NT2/D1 (cell line): ENCODE results near the gene HSPBP1.

Experiments
- DNase-seq: peaks from one replicate; pipeline ENCODE4 v3.0.0-alpha.2; 2011; ENCODE audit warnings: low read depth, low spot score
- H3K27me3 ChIP-seq: 2 replicates; pipeline ENCODE4 v1.6.0; 2011; ENCODE audit warnings: mild to moderate bottlenecking; ENCODE audit not compliant: insufficient read length, insufficient read depth
- H3K36me3 ChIP-seq: 2 replicates; pipeline ENCODE4 v1.6.1; 2011; ENCODE audit warnings: mild to moderate bottlenecking, low read length, mixed read lengths; ENCODE audit not compliant: insufficient read depth, insufficient read length
- H3K4me1 ChIP-seq: 2 replicates; pipeline ENCODE4 v1.5.1; 2011; ENCODE audit not compliant: insufficient read depth, insufficient read length
- H3K4me3 ChIP-seq: 2 replicates; pipeline ENCODE4 v1.5.1; 2011; ENCODE audit warnings: low read depth; ENCODE audit not compliant: insufficient read length
- H3K9ac ChIP-seq: 2 replicates; pipeline ENCODE4 v1.6.0; 2011; ENCODE audit warnings: low read depth; ENCODE audit not compliant: insufficient read length
- H3K9me3 ChIP-seq: 2 replicates; pipeline ENCODE4 v1.5.1; 2011; ENCODE audit warnings: mild to moderate bottlenecking, low read length; ENCODE audit not compliant: insufficient read depth
- SUZ12 ChIP-seq: IDR thresholded peaks from 2 replicates; pipeline ENCODE4 v1.6.1; 2011; ENCODE audit not compliant: insufficient read length, insufficient read depth; ENCODE audit errors: extremely low read depth
- YY1 ChIP-seq: IDR thresholded peaks from 2 replicates; pipeline ENCODE4 v1.6.1; 2011; ENCODE audit not compliant: insufficient read length, insufficient read depth
- ZNF274 ChIP-seq: IDR thresholded peaks from 2 replicates; pipeline ENCODE4 v1.6.1; 2011; ENCODE audit warnings: mild to moderate bottlenecking, low read depth, low read length

HSPBP1 gene

DNA sequence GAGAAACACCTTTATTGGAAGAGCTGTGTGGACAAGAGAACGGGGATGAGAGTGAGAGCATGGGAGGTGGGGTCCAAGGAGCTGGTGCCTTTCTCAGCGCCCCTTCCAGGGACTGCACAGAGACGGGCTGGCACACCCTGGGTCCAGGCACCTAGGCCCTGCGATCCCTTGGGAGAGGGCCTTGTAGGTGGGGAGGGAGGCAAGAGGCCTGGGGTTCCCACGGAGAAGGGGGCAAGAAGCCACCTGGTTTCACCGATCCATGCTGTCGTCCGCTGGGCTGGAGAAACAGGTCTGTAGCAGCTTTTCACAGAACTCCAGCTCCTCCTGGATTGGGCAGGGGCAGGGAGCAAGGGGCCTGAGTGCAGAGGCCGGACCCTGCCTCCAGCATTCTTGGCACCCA is 17.6 kb downstream of the HSPBP1 start:
- TF ChIP-seq SUZ12 (no peak), YY1 (no peak), ZNF274 (no peak)
- peaks cover 6% of the 10 kb centered on the region for H3K36me3 ChIP-seq
- no peaks in the 10 kb centered on the region for H3K4me1 ChIP-seq
- H3K27me3 ChIP-seq: no peaks in the 10 kb centered on the region
- no peak for DNase-seq
- H3K4me3 ChIP-seq: no peak overlapping the region
- no peaks in the 10 kb centered on the region; the same call in 1 of the 2 replicates for H3K9me3 ChIP-seq
- no peak overlapping the region for H3K9ac ChIP-seq

- no peak for DNase-seq
- no peak for TF ChIP-seq ZNF274
- no peak for TF ChIP-seq SUZ12
- TF ChIP-seq YY1: no peak
- Histone ChIP-seq H3K9ac (no peak overlapping the region), H3K4me3 (no peak overlapping the region), H3K27me3 (no peaks in the 10 kb centered on the region), H3K9me3 (no peaks in the 10 kb centered on the region; the same call in 1 of the 2 replicates), H3K36me3 (peaks cover 11% of the 10 kb centered on the region), H3K4me1 (peaks cover 2% of the 10 kb centered on the region)
These were observed 18.2 kb downstream of the HSPBP1 start for GRCh38 chr19:55261671-55262126.

DNA sequence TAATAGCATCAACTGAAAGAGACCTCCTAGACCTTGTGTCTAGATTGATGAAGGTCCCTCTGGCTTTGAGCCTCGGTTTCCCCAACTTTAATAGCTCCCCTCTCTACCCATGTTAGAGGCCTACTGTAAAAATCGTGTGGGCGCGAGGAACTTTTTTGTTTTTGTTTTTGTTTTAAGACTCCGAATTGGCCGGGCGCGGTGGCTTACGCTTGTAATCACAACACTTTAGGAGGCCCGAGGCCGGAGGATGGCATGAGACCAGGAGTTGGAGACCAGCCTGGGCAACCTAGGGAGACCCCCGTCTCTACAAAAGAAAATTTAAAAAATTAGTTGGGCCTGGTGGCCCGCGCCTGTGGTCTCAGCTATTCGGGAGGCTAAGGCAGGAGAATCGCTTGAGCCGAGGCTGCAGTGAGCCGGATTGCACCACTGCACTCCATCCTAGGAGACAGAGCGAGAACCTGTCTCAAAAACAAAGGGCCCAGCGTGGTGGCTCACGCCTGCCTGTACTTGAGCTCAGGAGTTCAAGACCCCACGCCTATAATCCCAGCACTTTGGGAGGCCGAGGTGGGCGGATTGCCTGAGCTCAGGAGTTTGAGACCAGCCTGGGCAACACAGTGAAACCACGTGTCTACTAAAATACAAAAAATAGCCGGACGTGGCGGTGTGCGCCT is 20.2 kb downstream of the HSPBP1 start:
- no peak for DNase-seq
- Histone ChIP-seq H3K36me3 (peaks cover 31% of the 10 kb centered on the region), H3K4me1 (peaks cover 2% of the 10 kb centered on the region), H3K9ac (peak overlapping the region; percentile 82), H3K9me3 (no peaks in the 10 kb centered on the region), H3K27me3 (no peaks in the 10 kb centered on the region), H3K4me3 (peak overlapping the region; percentile 67)
- TF ChIP-seq SUZ12: no peak
- TF ChIP-seq YY1: no peak
- no peak for TF ChIP-seq ZNF274

GRCh38 chr19:55258828-55259539 is 20.9 kb downstream of the HSPBP1 start, which contains the start of gene PPP6R1:
PPP6R1 (minus strand) TSS chr19:55259017; CDS start chr19:55247103, 11,914 bp downstream.
- peak within 1 kb of the TSS; percentile 91 for H3K4me3 ChIP-seq
- no peaks in the 10 kb centered on the region for H3K9me3 ChIP-seq
- no peak for TF ChIP-seq ZNF274
- no peak for TF ChIP-seq YY1
- no peak for TF ChIP-seq SUZ12
- H3K36me3 ChIP-seq: peaks cover 34% of the 10 kb centered on the region
- H3K9ac ChIP-seq: peak within 1 kb of the TSS; percentile 97
- DNase-seq: peak; percentile 87
- H3K4me1 ChIP-seq: peaks cover 2% of the 10 kb centered on the region
- no peaks in the 10 kb centered on the region for H3K27me3 ChIP-seq

DNA sequence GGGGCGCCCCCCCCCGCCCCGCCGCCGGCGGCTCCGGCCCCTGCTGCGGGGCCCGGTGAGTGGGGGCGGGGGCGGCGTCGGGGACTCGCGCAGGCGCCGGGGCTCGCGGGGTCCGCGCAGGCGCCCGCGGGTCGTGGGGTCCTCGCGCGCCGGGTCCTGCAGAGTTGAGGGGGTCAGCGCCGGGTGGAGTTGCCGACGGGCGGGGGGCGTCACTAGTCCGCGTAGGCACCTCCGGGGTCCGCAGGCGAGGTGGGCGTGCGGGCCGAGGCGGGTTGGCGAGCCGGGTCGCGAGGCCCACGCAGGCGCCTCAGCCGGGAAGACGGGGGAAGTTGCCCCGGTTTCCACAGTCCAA is 21.5 kb downstream of the HSPBP1 start:
- H3K4me3 ChIP-seq: peak overlapping the region; percentile 91
- no peaks in the 10 kb centered on the region for H3K27me3 ChIP-seq
- H3K4me1 ChIP-seq: peaks cover 2% of the 10 kb centered on the region
- H3K9me3 ChIP-seq: no peaks in the 10 kb centered on the region
- TF ChIP-seq SUZ12: no peak
- no peak for TF ChIP-seq YY1
- no peak for TF ChIP-seq ZNF274
- H3K9ac ChIP-seq: peak overlapping the region; percentile 97
- DNase-seq: no peak
- H3K36me3 ChIP-seq: peaks cover 40% of the 10 kb centered on the region

DNA sequence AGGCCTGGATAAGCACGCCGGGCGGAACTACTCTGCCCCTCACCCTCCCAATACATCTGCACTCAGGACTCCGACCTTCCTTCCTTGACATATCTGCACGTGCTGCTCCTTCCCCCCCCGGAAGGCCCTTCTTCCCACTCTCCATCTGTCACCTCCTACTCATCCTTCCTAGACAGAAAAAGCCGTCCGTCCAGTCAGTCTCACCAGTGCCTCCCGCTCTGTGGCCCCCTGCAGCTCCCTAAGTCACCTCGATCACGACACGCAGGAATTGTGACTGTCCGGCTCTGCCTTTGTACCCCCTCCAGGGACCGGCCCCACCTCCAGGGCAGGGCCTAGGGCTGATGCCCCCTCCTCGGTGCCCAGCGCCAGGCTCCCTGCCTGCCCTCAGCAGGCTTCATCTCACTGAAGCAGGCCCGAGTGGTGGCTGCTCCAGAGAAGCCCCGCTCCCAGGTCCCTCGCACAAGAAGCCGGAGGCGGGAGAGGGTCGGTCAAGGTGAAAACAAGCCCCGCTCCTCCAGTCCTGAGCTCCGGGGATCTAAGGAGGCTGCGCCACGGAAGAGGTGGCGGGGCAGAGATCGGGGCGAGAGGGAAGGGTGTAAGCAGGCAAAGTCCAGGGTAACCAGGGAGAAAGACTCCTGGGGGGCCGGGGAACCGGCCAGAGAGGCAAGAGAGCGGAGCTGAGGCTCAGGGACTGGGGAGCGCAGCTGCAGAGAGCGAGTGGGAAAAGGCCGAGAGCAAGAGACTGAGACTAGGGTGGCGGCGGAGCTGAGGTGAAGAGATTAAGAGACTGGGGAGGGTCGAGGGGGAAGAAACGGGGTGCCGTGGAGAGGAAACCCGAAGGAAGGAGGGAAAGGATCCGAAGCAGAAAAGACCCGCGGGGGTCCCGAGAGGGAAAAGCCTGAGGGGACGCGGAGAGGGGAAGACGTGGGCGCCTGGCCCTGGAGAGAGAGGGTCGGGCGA is 22.2 kb downstream of the HSPBP1 start:
- H3K27me3 ChIP-seq: no peaks in the 10 kb centered on the region
- peaks cover 4% of the 10 kb centered on the region for H3K4me1 ChIP-seq
- DNase-seq: no peak
- no peak for TF ChIP-seq SUZ12
- TF ChIP-seq YY1: no peak
- no peak for TF ChIP-seq ZNF274
- peak overlapping the region; percentile 91 for H3K4me3 ChIP-seq
- peaks cover 46% of the 10 kb centered on the region for H3K36me3 ChIP-seq
- peak overlapping the region; percentile 97 for H3K9ac ChIP-seq
- H3K9me3 ChIP-seq: no peaks in the 10 kb centered on the region
